HAP-1 (cell line): Measurements from ENCODE around the gene ARSJ.
"Not testable (repeated sequence)": the region's sequence is repeated elsewhere in the genome, so short reads cannot be mapped to it uniquely, and the experiment has no call there.

Source experiments
- DNase-seq, 2 experiments: peaks; one replicate each; pipeline ENCODE4 v3.0.0-alpha.2; 2016 to 2020; ENCODE audit warnings: low spot score in 2 of 2
- H3K27me3 ChIP-seq: fragments of 250-450 bp; sonication (Bioruptor Pico); 2 replicates; pipeline ENCODE4 v1.5.1; 2020; ENCODE audit warnings: low read depth, mild to moderate bottlenecking, moderate library complexity
- H3K36me3 ChIP-seq: fragments of 250-450 bp; sonication (Bioruptor Pico); replicated peaks from 2 replicates; pipeline ENCODE4 v1.5.1; 2020; ENCODE audit warnings: mild to moderate bottlenecking
- H3K4me1 ChIP-seq: fragments of 250-450 bp; sonication (Bioruptor Pico); 2 replicates; pipeline ENCODE4 v1.5.1; 2020; ENCODE audit warnings: mild to moderate bottlenecking
- H3K4me3 ChIP-seq: fragments of 250-450 bp; sonication (Bioruptor Pico); 2 replicates; pipeline ENCODE4 v1.5.1; 2020; ENCODE audit warnings: mild to moderate bottlenecking, moderate library complexity
- H3K9me3 ChIP-seq: fragments of 250-450 bp; sonication (Bioruptor Pico); 2 replicates; pipeline ENCODE4 v1.5.1; 2020; ENCODE audit warnings: mild to moderate bottlenecking, moderate library complexity
- in situ Hi-C: fragments of 300-500 bp; cut with MboI; formaldehyde crosslinking; loops from 3 replicates; pipeline ENCODE4 v1.14.3; 2020; ENCODE audit warnings: low sequenced_read_pairs, inconsistent platforms, mixed read lengths

The ARSJ gene

DNA sequence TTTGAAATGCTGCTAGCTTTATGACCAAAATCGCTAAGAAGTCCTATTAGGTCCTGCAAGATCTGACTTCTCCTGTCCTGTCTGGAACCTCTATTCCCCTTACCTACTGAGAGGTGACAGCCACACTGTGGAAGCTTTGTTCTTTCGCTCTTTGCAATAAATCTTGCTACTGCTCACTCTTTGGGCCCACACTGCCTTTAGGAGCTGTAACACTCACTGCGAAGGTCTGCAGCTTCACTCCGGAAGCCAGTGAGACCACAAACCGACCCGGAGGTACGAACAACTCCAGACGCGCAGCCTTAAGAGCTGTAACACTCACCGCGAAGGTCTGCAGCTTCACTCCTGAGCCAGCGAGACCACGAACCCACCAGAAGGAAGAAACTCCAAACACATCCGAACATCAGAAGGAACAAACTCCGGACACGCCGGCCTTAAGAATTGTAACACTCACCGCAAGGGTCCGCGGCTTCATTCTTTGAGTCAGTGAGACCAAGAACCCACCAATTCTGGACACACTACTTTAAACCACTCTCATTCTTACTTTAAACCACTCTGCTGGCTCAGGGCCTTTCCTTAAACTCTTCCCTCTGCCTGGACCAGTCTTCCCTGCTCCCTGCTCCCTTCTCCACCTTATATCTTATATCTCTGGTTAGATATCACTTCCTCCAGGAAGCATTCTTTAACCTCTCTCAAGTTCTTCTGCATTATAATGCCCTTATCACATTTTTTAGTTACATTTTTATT, 25.2 kb upstream of the ARSJ start:
- H3K27me3 ChIP-seq, H3K4me3 ChIP-seq, H3K36me3 ChIP-seq, H3K9me3 ChIP-seq, H3K4me1 ChIP-seq, in situ Hi-C loops, DNase-seq: not testable (repeated sequence)

GRCh38 chr4:113998531-113998930, 19.1 kb upstream of the ARSJ start:
- in situ Hi-C loops = no loop called here
- no peaks in the 10 kb centered on the region for H3K9me3 ChIP-seq
- no peak overlapping the region for H3K4me3 ChIP-seq
- H3K27me3 ChIP-seq = no peaks in the 10 kb centered on the region
- no peaks in the 10 kb centered on the region for H3K36me3 ChIP-seq
- no peak for DNase-seq
- H3K4me1 ChIP-seq = no peaks in the 10 kb centered on the region

- H3K36me3 ChIP-seq = no peaks in the 10 kb centered on the region
- DNase-seq = no peak
- in situ Hi-C loops = no loop called here
Observed at GRCh38 chr4:113998079-113998478, 18.6 kb upstream of the ARSJ start.

DNA sequence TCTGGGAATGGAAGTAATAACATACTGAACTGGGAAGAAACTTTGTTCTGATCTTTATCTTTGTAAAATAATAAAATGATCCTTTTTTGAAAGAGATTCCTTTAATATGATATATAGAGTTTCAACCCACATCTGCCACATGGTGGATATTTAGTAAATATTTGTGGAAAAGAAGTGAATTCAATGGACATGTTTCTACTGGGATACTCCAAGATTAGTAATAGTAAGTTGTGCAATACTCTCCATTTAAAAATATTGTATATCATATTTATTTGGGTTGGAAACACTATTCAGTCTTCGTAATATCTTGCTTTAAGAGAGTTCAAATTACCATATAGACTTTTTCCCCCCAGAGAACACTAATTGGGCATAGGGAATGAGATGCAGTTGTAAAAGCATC, 17.8 kb upstream of the ARSJ start:
- H3K4me3 ChIP-seq = no peak overlapping the region
- no peak for DNase-seq
- no peaks in the 10 kb centered on the region for H3K9me3 ChIP-seq
- in situ Hi-C loops = no loop called here
- H3K36me3 ChIP-seq = no peaks in the 10 kb centered on the region
- H3K27me3 ChIP-seq = no peaks in the 10 kb centered on the region
- no peaks in the 10 kb centered on the region for H3K4me1 ChIP-seq

More at GRCh38 chr4:113998079-113998478, 18.6 kb upstream of the ARSJ start:
- Histone ChIP-seq H3K4me1 (no peaks in the 10 kb centered on the region), H3K27me3 (no peaks in the 10 kb centered on the region), H3K9me3 (no peaks in the 10 kb centered on the region), H3K4me3 (no peak overlapping the region)

GRCh38 chr4:113996599-113997177, 17.2 kb upstream of the ARSJ start:
- Histone ChIP-seq H3K36me3 (no peaks in the 10 kb centered on the region), H3K9me3 (no peaks in the 10 kb centered on the region), H3K4me1 (no peaks in the 10 kb centered on the region), H3K4me3 (no peak overlapping the region), H3K27me3 (no peaks in the 10 kb centered on the region)
- DNase-seq = no peak
- in situ Hi-C loops = no loop called here

GRCh38 chr4:113993887-113994286, 14.4 kb upstream of the ARSJ start:
- no peak for DNase-seq
- no peaks in the 10 kb centered on the region for H3K36me3 ChIP-seq
- in situ Hi-C loops = no loop called here
- no peaks in the 10 kb centered on the region for H3K9me3 ChIP-seq
- no peaks in the 10 kb centered on the region for H3K27me3 ChIP-seq
- H3K4me1 ChIP-seq = no peaks in the 10 kb centered on the region
- H3K4me3 ChIP-seq = no peak overlapping the region

- DNase-seq = no peak
- no peak overlapping the region for H3K4me3 ChIP-seq
- H3K36me3 ChIP-seq = no peaks in the 10 kb centered on the region
- H3K4me1 ChIP-seq = no peaks in the 10 kb centered on the region
- no peaks in the 10 kb centered on the region for H3K9me3 ChIP-seq
- in situ Hi-C loops = no loop called here
- no peaks in the 10 kb centered on the region for H3K27me3 ChIP-seq
Observed at GRCh38 chr4:113990886-113991285, 11.4 kb upstream of the ARSJ start.

DNA sequence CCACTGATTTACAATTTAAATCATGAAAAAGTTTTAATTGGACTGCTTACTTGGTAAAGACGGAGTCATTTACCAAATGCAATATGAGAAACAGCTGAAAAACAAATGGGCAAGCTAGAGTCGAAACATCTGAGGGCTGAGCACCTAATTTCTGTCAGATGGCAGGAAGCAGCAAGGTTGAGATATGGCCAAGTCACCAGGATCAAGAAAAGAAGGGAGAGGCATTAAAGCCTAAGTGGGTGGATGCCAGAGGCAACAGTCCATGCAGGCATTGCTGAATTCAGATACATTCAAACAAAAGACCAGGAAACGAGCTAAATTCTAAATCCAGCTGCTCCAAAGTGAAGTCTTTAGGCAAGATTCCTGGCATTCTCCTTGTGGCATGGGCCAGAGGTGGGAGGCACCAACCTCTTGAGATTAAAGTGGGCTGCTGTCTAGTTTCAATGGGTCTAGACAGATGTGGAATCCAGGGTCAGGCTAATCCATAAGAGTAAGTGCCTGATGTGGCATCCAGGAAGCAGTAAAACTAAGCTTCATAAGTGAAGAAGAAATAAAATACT, 8.0 kb upstream of the ARSJ start:
- Histone ChIP-seq H3K9me3 (no peaks in the 10 kb centered on the region), H3K36me3 (no peaks in the 10 kb centered on the region), H3K4me1 (no peaks in the 10 kb centered on the region), H3K27me3 (no peaks in the 10 kb centered on the region), H3K4me3 (no peak overlapping the region)
- in situ Hi-C loops = no loop called here
- no peak for DNase-seq

- Histone ChIP-seq H3K4me1 (no peaks in the 10 kb centered on the region), H3K27me3 (no peaks in the 10 kb centered on the region), H3K4me3 (no peak overlapping the region), H3K36me3 (no peaks in the 10 kb centered on the region), H3K9me3 (no peaks in the 10 kb centered on the region)
- in situ Hi-C loops = no loop called here
- no peak for DNase-seq
Observed at GRCh38 chr4:113982181-113982580, 2.7 kb upstream of the ARSJ start.

GRCh38 chr4:113981591-113981990, 2.1 kb upstream of the ARSJ start:
- Histone ChIP-seq H3K9me3 (no peaks in the 10 kb centered on the region), H3K4me3 (no peak overlapping the region), H3K36me3 (no peaks in the 10 kb centered on the region), H3K4me1 (no peaks in the 10 kb centered on the region), H3K27me3 (no peaks in the 10 kb centered on the region)
- DNase-seq = no peak
- in situ Hi-C loops = no loop called here

GRCh38 chr4:113979905-113980615, 613 bp upstream of the ARSJ start:
- Histone ChIP-seq H3K4me1 (no peaks in the 10 kb centered on the region), H3K9me3 (no peaks in the 10 kb centered on the region), H3K36me3 (no peaks in the 10 kb centered on the region), H3K4me3 (peak overlapping the region; percentile 38), H3K27me3 (no peaks in the 10 kb centered on the region)
- in situ Hi-C loops = no loop called here
- no peak for DNase-seq

GRCh38 chr4:113978561-113979147, 793 bp downstream of the ARSJ start:
- peaks cover 1% of the 10 kb centered on the region; the same call in 1 of the 2 replicates for H3K4me1 ChIP-seq
- no peaks in the 10 kb centered on the region for H3K36me3 ChIP-seq
- H3K9me3 ChIP-seq = no peaks in the 10 kb centered on the region
- in situ Hi-C loops = no loop called here
- H3K4me3 ChIP-seq = peak overlapping the region; percentile 38; the same call in 1 of the 2 replicates
- DNase-seq = no peak
- no peaks in the 10 kb centered on the region for H3K27me3 ChIP-seq

DNA sequence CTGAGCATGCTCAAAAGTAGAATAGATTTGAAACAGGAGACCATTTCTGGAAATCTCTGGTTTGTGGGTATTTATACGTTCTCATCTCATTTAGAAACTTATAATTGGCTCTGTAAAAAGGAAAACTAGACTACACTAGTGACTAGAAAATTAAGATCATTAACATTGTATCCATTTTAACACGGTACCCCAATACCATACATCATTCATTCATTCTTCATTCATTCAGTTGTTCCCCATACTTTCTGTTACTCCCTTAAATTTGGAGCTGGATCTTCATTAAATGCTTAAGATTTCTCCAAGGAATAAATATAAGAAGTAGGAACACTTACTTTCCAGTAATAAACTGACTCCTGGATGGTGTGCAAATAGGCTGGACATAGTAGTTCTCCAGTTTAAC, 1.3 kb downstream of the ARSJ start:
- Histone ChIP-seq H3K36me3 (no peaks in the 10 kb centered on the region), H3K9me3 (no peaks in the 10 kb centered on the region), H3K4me3 (no peak overlapping the region), H3K27me3 (no peaks in the 10 kb centered on the region), H3K4me1 (peaks cover 3% of the 10 kb centered on the region; the same call in 1 of the 2 replicates)
- in situ Hi-C loops = no loop called here
- no peak for DNase-seq

DNA sequence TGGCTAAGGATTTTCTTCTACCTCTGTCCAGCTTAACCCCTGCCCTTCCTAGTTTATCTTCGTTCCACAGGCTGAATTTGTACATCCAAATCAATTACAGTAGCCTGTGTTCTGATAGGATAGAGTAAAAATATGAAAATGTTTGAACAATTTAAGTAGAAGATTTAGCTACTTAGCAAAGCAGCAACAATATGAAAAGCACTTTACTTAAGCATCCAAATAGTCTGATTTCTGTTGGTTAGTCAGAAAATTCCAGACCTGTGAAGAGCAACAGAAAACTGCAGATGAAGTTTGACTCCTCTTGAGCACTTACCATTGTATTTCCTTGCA, 2.0 kb downstream of the ARSJ start:
- Histone ChIP-seq H3K4me3 (no peak overlapping the region), H3K27me3 (no peaks in the 10 kb centered on the region), H3K9me3 (no peaks in the 10 kb centered on the region), H3K36me3 (no peaks in the 10 kb centered on the region), H3K4me1 (peaks cover 3% of the 10 kb centered on the region; the same call in 1 of the 2 replicates)
- DNase-seq = no peak
- in situ Hi-C loops = no loop called here
